HCT116 (cell line): ENCODE measurements around the gene CEP72. TPM values are rescaled to one million over a fixed set of nuclear protein-coding genes. Genes with fewer than 3 reads are reported as not detected.

Experiments used
- ATAC-seq: fragments of 200-7000 bp; cut with Tn5 transposase; 2 replicates; pipeline ENCODE4 v1.9.1; 2020; ENCODE audit warnings: mild to moderate bottlenecking, moderate library complexity
- BruUV-seq: library from RNA; stranded (reverse); fragments of 400-500 nt; replicated peaks from 2 replicates; lab custom pipeline; 2021; lab: Mats Ljungman, UMichigan
- CTCF ChIA-PET: fragments of 300-600 bp; sonication (Branson Sonifier 250); formaldehyde crosslinking; loops from one replicate; lab custom pipeline; 2021; ENCODE audit warnings: antibody characterized with exemption; lab: Charles Lee
- POLR2A ChIA-PET: fragments of 300-600, 350-600 bp; sonication (Branson Sonifier 250); formaldehyde crosslinking; loops from one replicate; lab custom pipeline; 2021; ENCODE audit warnings: antibody characterized with exemption; lab: Charles Lee
- RAD21 ChIA-PET, 2 experiments: fragments of 300-600 bp; sonication (Branson Sonifier 250); formaldehyde crosslinking; loops; one replicate each; lab custom pipeline; 2023; ENCODE audit warnings: low total read pairs in 2 of 2; ENCODE audit not compliant: uncharacterized antibody in 2 of 2, unreplicated experiment in 2 of 2, low non-redundant PET in 1 of 2; lab: Charles Lee
- DNase-seq: peaks from one replicate; pipeline ENCODE4 v3.0.0-alpha.2; 2010; ENCODE audit warnings: low read depth, low spot score
- H2AFZ ChIP-seq: fragments of 200-600 bp; shearing (Covaris generic), sonication (generic); 2 replicates; pipeline ENCODE4 v1.6.1; 2017; ENCODE audit warnings: low read depth, mixed run types, mixed read lengths, antibody characterized with exemption, low read length; ENCODE audit not compliant: poor library complexity, severe bottlenecking
- H3K27ac ChIP-seq: 2 replicates; pipeline ENCODE4 v1.5.1; 2012; ENCODE audit warnings: low read depth, low read length
- H3K27me3 ChIP-seq: fragments of 200-600 bp; sonication (generic); 2 replicates; pipeline ENCODE4 v1.6.1; 2016; ENCODE audit warnings: mixed run types, low read length, mixed read lengths; ENCODE audit not compliant: insufficient read depth
- H3K36me3 ChIP-seq, 2 experiments: fragments of 200-500 bp in 1 of 2; fragments of 200-600 bp in 1 of 2; sonication (Bioruptor generic) in 1 of 2; sonication (generic) in 1 of 2; 2 replicates each; pipeline versions ENCODE4 v1.5.1 to v1.6.1; 2014 to 2016; ENCODE audit warnings: low read length in 2 of 2, inconsistent platforms in 1 of 2, mixed read lengths in 1 of 2, mixed run types in 1 of 2; ENCODE audit not compliant: insufficient read depth in 2 of 2, control insufficient read depth in 1 of 2
- H3K4me1 ChIP-seq, 2 experiments: fragments of 200-600 bp in 1 of 2; sonication (generic) in 1 of 2; 2 replicates each; pipeline versions ENCODE4 v1.5.1 to v1.6.1; 2012 to 2017; ENCODE audit warnings: low read length in 2 of 2, inconsistent platforms in 1 of 2, mild to moderate bottlenecking in 1 of 2, mixed read lengths in 1 of 2, mixed run types in 1 of 2, moderate library complexity in 1 of 2; ENCODE audit not compliant: insufficient read depth in 2 of 2, control insufficient read depth in 1 of 2
- H3K4me2 ChIP-seq: fragments of 200-600 bp; sonication (generic); 2 replicates; pipeline ENCODE4 v1.6.1; 2017; ENCODE audit warnings: mixed run types, low read length, mixed read lengths
- H3K4me3 ChIP-seq, 2 experiments: fragments of 200-600 bp in 1 of 2; sonication (generic) in 1 of 2; replicated peaks in 1 of 2; 2 replicates each; pipeline ENCODE4 v1.5.1; 2011 to 2016; ENCODE audit warnings: low read length in 2 of 2, control low read depth in 1 of 2, low read depth in 1 of 2, mild to moderate bottlenecking in 1 of 2, mixed read lengths in 1 of 2, mixed run types in 1 of 2
- H3K79me2 ChIP-seq: fragments of 200-600 bp; sonication (generic); 2 replicates; pipeline ENCODE4 v1.6.1; 2017; ENCODE audit warnings: mild to moderate bottlenecking, mixed run types, low read length, moderate library complexity, mixed read lengths; ENCODE audit not compliant: insufficient read depth
- H3K9ac ChIP-seq: fragments of 200-600 bp; sonication (generic); 2 replicates; pipeline ENCODE4 v1.6.1; 2016; ENCODE audit warnings: low read length, mixed read lengths
- H3K9me2 ChIP-seq: fragments of 200-600 bp; sonication (generic), shearing (Covaris generic); 2 replicates; pipeline ENCODE4 v1.6.1; 2017; ENCODE audit warnings: mixed run types, mild to moderate bottlenecking, moderate library complexity; ENCODE audit not compliant: insufficient read depth
- H3K9me3 ChIP-seq, 2 experiments: fragments of 200-500 bp in 1 of 2; fragments of 200-600 bp in 1 of 2; sonication (Bioruptor generic) in 1 of 2; sonication (generic) in 1 of 2; 2 replicates each; pipeline ENCODE4 v1.6.1; 2014 to 2017; ENCODE audit warnings: low read length in 2 of 2, mixed read lengths in 2 of 2, inconsistent platforms in 1 of 2, low read depth in 1 of 2, mild to moderate bottlenecking in 1 of 2, mixed run types in 1 of 2, moderate library complexity in 1 of 2; ENCODE audit not compliant: control insufficient read depth in 1 of 2, insufficient read depth in 1 of 2
- H4K20me1 ChIP-seq: fragments of 200-600 bp; sonication (generic), shearing (Covaris generic); 2 replicates; pipeline ENCODE4 v1.6.1; 2017; ENCODE audit warnings: mixed run types, mild to moderate bottlenecking, moderate library complexity; ENCODE audit not compliant: insufficient read depth
- ATF3 ChIP-seq: IDR thresholded peaks from 2 replicates; pipeline ENCODE4 v1.6.1; 2012
- CEBPB ChIP-seq: IDR thresholded peaks from 2 replicates; pipeline ENCODE4 v1.6.1; 2012; ENCODE audit warnings: low read depth
- CTCF ChIP-seq, 3 experiments: fragments of 200-600 bp in 1 of 3; sonication (generic) in 1 of 3; IDR thresholded peaks in 2 of 3; conservative IDR thresholded peaks in 1 of 3; 2 replicates each; pipeline ENCODE4 v1.5.1; 2012 to 2017; ENCODE audit warnings: low read depth in 2 of 3, low read length in 2 of 3, antibody characterized with exemption in 1 of 3, borderline replicate concordance in 1 of 3, control low read depth in 1 of 3, mild to moderate bottlenecking in 1 of 3, mixed read lengths in 1 of 3, mixed run types in 1 of 3, moderate library complexity in 1 of 3; ENCODE audit not compliant: insufficient read depth in 1 of 3
- EGR1 ChIP-seq: IDR thresholded peaks from 2 replicates; pipeline ENCODE4 v1.6.1; 2012; ENCODE audit warnings: low read depth
- ELF1 ChIP-seq: IDR thresholded peaks from 2 replicates; pipeline ENCODE4 v1.6.1; 2012; ENCODE audit warnings: low read depth, borderline replicate concordance
- EZH2 ChIP-seq: fragments of 200-600 bp; sonication (generic); IDR thresholded peaks from 2 replicates; pipeline ENCODE4 v1.6.1; 2017; ENCODE audit warnings: antibody characterized with exemption, mixed run types
- EZH2phosphoT487 ChIP-seq: fragments of 200-600 bp; IDR thresholded peaks from 2 replicates; pipeline ENCODE4 v1.6.1; 2018; ENCODE audit warnings: antibody characterized with exemption, borderline replicate concordance
- JUND ChIP-seq: IDR thresholded peaks from 2 replicates; pipeline ENCODE4 v1.6.1; 2012
- MAX ChIP-seq: IDR thresholded peaks from 2 replicates; pipeline ENCODE4 v1.6.1; 2012
- POLR2AphosphoS5 ChIP-seq: IDR thresholded peaks from 2 replicates; pipeline ENCODE4 v1.6.1; 2011; ENCODE audit warnings: mild to moderate bottlenecking, low read depth, low read length, moderate library complexity
- RAD21 ChIP-seq: IDR thresholded peaks from 2 replicates; pipeline ENCODE4 v1.6.1; 2012; ENCODE audit warnings: low read depth, mild to moderate bottlenecking
- REST ChIP-seq: IDR thresholded peaks from 2 replicates; pipeline ENCODE4 v1.6.1; 2012; ENCODE audit warnings: low read depth
- SP1 ChIP-seq: IDR thresholded peaks from 2 replicates; pipeline ENCODE4 v1.6.1; 2012; ENCODE audit warnings: low read depth
- SRF ChIP-seq: IDR thresholded peaks from 2 replicates; pipeline ENCODE4 v1.6.1; 2012; ENCODE audit warnings: low read depth
- TCF7L2 ChIP-seq: IDR thresholded peaks from 2 replicates; pipeline ENCODE4 v1.7.0; 2011; ENCODE audit warnings: borderline replicate concordance, inconsistent platforms; ENCODE audit not compliant: insufficient read depth, insufficient read length; ENCODE audit errors: extremely low read depth
- ZBTB33 ChIP-seq: IDR thresholded peaks from 2 replicates; pipeline ENCODE4 v1.6.1; 2011; ENCODE audit warnings: mild to moderate bottlenecking, low read length, moderate library complexity; ENCODE audit not compliant: insufficient replicate concordance; ENCODE audit errors: extremely low read depth
- ZFX ChIP-seq: fragments of 450-650 bp; IDR thresholded peaks from 2 replicates; pipeline ENCODE4 v1.6.1; 2017
- ZNF274 ChIP-seq: fragments of 200-500 bp; sonication (Bioruptor generic); IDR thresholded peaks from 2 replicates; pipeline ENCODE4 v1.6.1; 2014; ENCODE audit warnings: mild to moderate bottlenecking, low read depth, low read length, inconsistent platforms
- intact Hi-C: fragments of 100-400 bp; cut with micrococcal nuclease; formaldehyde crosslinking; loops from 2 replicates; pipeline ENCODE4 v1.10.0; 2022
- total RNA-seq: library from RNA; stranded (reverse); gene quantifications from one replicate; pipeline ENCODE4 v1.2.1, GENCODE V29; 2021; ENCODE audit not compliant: unreplicated experiment

The CEP72 gene
- total RNA-seq, 1 experiment from 2014 or later, result 25.6 TPM

GRCh38 chr5:644509-644908 lies 32.4 kb downstream of the CEP72 start:
- intact Hi-C loops, result no loop called here
- ATAC-seq (no peak), DNase-seq (no peak)
- Histone ChIP-seq H3K9ac (no peak overlapping the region), H3K9me2 (no peaks in the 10 kb centered on the region), H3K4me3 (no peak overlapping the region), H3K9me3 (peaks cover 0 to 5% of the 10 kb centered on the region in 2 experiments; a peak in 1 of 4 replicates), H3K4me2 (no peak overlapping the region), H3K27me3 (no peaks in the 10 kb centered on the region), H4K20me1 (no peaks in the 10 kb centered on the region), H3K79me2 (peaks cover 17% of the 10 kb centered on the region; the same call in 1 of the 2 replicates), H3K4me1 (no peaks in the 10 kb centered on the region), H2AFZ (no peak overlapping the region), H3K36me3 (peaks cover 27 to 44% of the 10 kb centered on the region in 2 experiments; a peak in 3 of 4 replicates), H3K27ac (no peak overlapping the region)
- no TSS peak for BruUV-seq
- ChIA-PET RAD21 (no interaction called here), CTCF (no interaction called here), POLR2A (no interaction called here)
- TF ChIP-seq RAD21 (no peak), SP1 (no peak), EZH2phosphoT487 (no peak), JUND (no peak), ZBTB33 (no peak), EGR1 (no peak), CTCF (IDR thresholded peaks at IDR 0.05 in 2 of 3, conservative IDR thresholded peaks at IDR 0.05 in 1 of 3; ENCODE audit: borderline replicate concordance in 1 of 3, insufficient read depth in 1 of 3, low read depth in 2 of 3, low read length in 2 of 3) (no peak), REST (no peak), POLR2AphosphoS5 (no peak), ZFX (no peak), ATF3 (no peak), EZH2 (no peak), SRF (no peak), CEBPB (no peak), ZNF274 (no peak), MAX (no peak), TCF7L2 (no peak), ELF1 (no peak)
